ENCODE measurements around the gene SEMA3F. TPM values are rescaled to one million over a fixed set of nuclear protein-coding genes. Genes with fewer than 3 reads are reported as not detected.

The SEMA3F gene
- total and polyA plus RNA-seq, 2 donors (not counting 3 experiments of a cell fraction or from before 2014, with no cell fraction given) = 65.8 to 99.1 TPM

DNA sequence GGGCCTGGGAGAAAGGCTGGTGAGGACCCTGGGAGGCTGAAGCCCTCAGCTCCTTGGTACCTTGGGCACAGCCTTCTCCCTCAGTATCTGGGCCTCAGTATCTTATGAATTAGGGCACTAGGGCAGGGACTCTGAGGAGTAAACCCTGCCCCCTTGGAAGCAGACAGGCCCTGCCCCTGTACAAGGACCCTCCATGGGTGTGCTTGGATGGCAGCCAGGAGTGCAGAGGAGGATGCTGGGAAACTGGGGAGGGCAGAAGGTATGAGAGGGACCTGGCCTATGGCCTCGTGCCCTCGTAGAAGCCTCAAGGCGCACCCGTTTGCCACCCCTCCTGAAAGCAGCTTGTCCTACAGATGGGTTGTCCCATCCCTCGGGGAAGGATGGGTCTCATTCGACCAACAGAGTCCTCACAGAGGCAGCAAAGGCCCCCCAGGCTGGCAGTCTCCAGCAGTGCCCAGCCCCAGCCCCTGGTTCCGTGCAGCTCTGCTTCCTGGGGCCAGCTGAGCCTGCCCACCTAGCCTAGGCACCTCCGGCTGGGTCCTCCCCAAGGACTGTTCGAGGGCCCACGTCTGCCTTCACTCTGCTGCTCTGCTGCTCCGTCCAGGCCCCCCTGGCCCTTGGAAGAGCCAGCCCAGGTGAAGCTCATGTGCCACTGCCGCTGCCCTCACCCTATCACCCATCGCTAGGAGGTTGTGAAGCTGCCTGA lies 15.3 kb upstream of the SEMA3F start:
- Histone ChIP-seq H4K20me1 (replicated peaks; ENCODE audit: control insufficient read depth, extremely low read depth, insufficient read depth, low read length) (no peaks in the 10 kb centered on the region), H3K79me2 (ENCODE audit: control insufficient read depth, insufficient read depth, low read length) (no peaks in the 10 kb centered on the region), H3K4me1 (ENCODE audit: control insufficient read depth, extremely low read depth, insufficient read depth, low read length) (peaks cover 26% of the 10 kb centered on the region), H3K9me1 (replicated peaks; ENCODE audit: control insufficient read depth, extremely low read depth, insufficient read depth, low read length) (no peaks in the 10 kb centered on the region), H3K9me3 (replicated peaks; ENCODE audit: control insufficient read depth, insufficient read depth, low read length) (no peaks in the 10 kb centered on the region), H3K4me2 (ENCODE audit: insufficient read depth, low read length) (no peak overlapping the region), H2AFZ (ENCODE audit: low read depth, low read length) (no peak overlapping the region), H3K27me3 (ENCODE audit: control insufficient read depth in 2 of 2, insufficient read depth in 2 of 2, low read length in 2 of 2) (no peaks in the 10 kb centered on the region), H3K36me3 (ENCODE audit: control insufficient read depth in 2 of 2, extremely low read depth in 1 of 2, insufficient read depth in 2 of 2, low read length in 2 of 2) (no peaks in the 10 kb centered on the region), H3K9ac (replicated peaks; ENCODE audit: extremely low read depth, insufficient read depth, low read length) (no peak overlapping the region), H3K4me3 (replicated peaks in 1 of 3; ENCODE audit: insufficient read depth in 1 of 3, low read depth in 1 of 3, low read length in 3 of 3) (no peak overlapping the region), H3K27ac (ENCODE audit: insufficient read depth, low read depth, low read length) (no peak overlapping the region)
- dilution Hi-C loops (cut with MboI; ENCODE audit: extremely low pct_ligation_motif_present, low sequenced_read_pairs) (no loop called here), intact Hi-C loops (cut with micrococcal nuclease) (loop anchor here (2.0 to 5.0 kb wide), 2 partner anchors 19 to 47 kb away; no protein-coding TSS in a partner anchor)
- DNase-seq (ENCODE audit: low read depth, low spot score) (no peak), FAIRE-seq (no peak)
- TF ChIP-seq POLR2AphosphoS5 (IDR thresholded peaks at IDR 0.05; ENCODE audit: insufficient read depth, low read depth, low read length) (no peak), MYC (IDR thresholded peaks at IDR 0.05; ENCODE audit: low read depth, low read length) (no peak), POLR2A (IDR thresholded peaks at IDR 0.05; ENCODE audit: low read depth, low read length) (no peak), EZH2 (IDR thresholded peaks at IDR 0.05; ENCODE audit: borderline replicate concordance, low read depth, low read length, severe bottlenecking) (no peak), JUN (IDR thresholded peaks at IDR 0.05; ENCODE audit: borderline replicate concordance, insufficient read depth, insufficient read length, low read depth) (no peak), FOS (IDR thresholded peaks at IDR 0.05; ENCODE audit: borderline replicate concordance, insufficient read depth, low read length) (no peak), GATA2 (IDR thresholded peaks at IDR 0.05; ENCODE audit: insufficient read depth, insufficient read length, low read depth, low read length) (no peak)
- TF ChIP-seq, protein P1, sequence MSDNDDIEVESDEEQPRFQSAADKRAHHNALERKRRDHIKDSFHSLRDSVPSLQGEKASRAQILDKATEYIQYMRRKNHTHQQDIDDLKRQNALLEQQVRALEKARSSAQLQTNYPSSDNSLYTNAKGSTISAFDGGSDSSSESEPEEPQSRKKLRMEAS (IDR thresholded peaks at IDR 0.05; ENCODE audit: insufficient read depth, insufficient read length) = no peak
- TF ChIP-seq, protein P2, sequence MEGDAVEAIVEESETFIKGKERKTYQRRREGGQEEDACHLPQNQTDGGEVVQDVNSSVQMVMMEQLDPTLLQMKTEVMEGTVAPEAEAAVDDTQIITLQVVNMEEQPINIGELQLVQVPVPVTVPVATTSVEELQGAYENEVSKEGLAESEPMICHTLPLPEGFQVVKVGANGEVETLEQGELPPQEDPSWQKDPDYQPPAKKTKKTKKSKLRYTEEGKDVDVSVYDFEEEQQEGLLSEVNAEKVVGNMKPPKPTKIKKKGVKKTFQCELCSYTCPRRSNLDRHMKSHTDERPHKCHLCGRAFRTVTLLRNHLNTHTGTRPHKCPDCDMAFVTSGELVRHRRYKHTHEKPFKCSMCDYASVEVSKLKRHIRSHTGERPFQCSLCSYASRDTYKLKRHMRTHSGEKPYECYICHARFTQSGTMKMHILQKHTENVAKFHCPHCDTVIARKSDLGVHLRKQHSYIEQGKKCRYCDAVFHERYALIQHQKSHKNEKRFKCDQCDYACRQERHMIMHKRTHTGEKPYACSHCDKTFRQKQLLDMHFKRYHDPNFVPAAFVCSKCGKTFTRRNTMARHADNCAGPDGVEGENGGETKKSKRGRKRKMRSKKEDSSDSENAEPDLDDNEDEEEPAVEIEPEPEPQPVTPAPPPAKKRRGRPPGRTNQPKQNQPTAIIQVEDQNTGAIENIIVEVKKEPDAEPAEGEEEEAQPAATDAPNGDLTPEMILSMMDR (IDR thresholded peaks at IDR 0.05; ENCODE audit: extremely low read depth in 1 of 2, insufficient read depth in 1 of 2, low read depth in 1 of 2, low read length in 2 of 2) = no peak
- CTCF ChIA-PET = interaction anchor here (1.1 to 2.2 kb wide), 2 partner anchors 10 to 49 kb away, joined by 4 to 5 read pairs; no protein-coding TSS in a partner anchor
- no TSS peak for BruUV-seq (replicated peaks)
- POLR2A ChIA-PET = no interaction called here

Measured in endothelial cell of umbilical vein (primary cell).